ENCODE measurements around the gene VOPP1.
"Not testable (repeated sequence)": the region's sequence is repeated elsewhere in the genome, so short reads cannot be mapped to it uniquely, and the experiment has no call there.

DNA sequence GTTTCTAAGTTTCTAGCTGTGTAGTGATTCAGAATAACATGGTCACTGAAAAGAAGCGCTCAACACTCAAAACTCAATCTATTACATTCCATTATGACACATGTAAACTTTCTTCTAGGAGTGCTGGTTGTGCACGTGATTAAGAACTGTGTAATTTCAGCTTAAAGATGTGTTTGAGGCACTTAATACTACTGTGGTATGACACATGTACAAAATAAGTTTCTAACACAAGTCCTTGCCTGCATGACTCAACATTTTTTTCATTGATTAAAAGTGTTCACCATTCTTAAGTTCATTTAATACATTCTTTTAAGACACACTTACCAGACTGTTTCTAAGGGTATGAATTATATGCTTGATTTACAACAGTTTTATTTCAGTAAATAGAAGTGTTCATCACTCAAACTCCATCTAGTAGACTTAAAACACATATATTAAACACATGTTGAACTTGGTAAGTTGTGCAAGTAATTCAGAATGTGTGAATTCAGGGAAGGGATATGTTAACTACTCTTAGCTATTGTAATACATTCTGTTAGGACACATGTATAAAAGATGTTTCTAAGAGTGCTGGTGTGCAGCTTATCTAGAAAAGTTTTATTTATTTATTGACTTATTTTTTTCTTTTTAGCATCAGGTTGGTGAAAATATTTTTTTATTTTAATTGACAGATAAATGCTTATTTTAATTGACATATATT is 42.2 kb upstream of the VOPP1 start:
- TF ChIP-seq, protein P1, sequence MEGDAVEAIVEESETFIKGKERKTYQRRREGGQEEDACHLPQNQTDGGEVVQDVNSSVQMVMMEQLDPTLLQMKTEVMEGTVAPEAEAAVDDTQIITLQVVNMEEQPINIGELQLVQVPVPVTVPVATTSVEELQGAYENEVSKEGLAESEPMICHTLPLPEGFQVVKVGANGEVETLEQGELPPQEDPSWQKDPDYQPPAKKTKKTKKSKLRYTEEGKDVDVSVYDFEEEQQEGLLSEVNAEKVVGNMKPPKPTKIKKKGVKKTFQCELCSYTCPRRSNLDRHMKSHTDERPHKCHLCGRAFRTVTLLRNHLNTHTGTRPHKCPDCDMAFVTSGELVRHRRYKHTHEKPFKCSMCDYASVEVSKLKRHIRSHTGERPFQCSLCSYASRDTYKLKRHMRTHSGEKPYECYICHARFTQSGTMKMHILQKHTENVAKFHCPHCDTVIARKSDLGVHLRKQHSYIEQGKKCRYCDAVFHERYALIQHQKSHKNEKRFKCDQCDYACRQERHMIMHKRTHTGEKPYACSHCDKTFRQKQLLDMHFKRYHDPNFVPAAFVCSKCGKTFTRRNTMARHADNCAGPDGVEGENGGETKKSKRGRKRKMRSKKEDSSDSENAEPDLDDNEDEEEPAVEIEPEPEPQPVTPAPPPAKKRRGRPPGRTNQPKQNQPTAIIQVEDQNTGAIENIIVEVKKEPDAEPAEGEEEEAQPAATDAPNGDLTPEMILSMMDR (IDR thresholded peaks at IDR 0.05; ENCODE audit: extremely low read depth in 1 of 2, insufficient read depth in 1 of 2, low read depth in 1 of 2, low read length in 2 of 2), result not testable (repeated sequence)
- TF ChIP-seq, protein P2, sequence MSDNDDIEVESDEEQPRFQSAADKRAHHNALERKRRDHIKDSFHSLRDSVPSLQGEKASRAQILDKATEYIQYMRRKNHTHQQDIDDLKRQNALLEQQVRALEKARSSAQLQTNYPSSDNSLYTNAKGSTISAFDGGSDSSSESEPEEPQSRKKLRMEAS (IDR thresholded peaks at IDR 0.05; ENCODE audit: insufficient read depth, insufficient read length), result not testable (repeated sequence)
- not testable (repeated sequence) for TF ChIP-seq POLR2A (IDR thresholded peaks at IDR 0.05; ENCODE audit: low read depth, low read length); POLR2AphosphoS5 (IDR thresholded peaks at IDR 0.05; ENCODE audit: insufficient read depth, low read depth, low read length); JUN (IDR thresholded peaks at IDR 0.05; ENCODE audit: borderline replicate concordance, insufficient read depth, insufficient read length, low read depth); EZH2 (IDR thresholded peaks at IDR 0.05; ENCODE audit: borderline replicate concordance, low read depth, low read length, severe bottlenecking); MYC (IDR thresholded peaks at IDR 0.05; ENCODE audit: low read depth, low read length); FOS (IDR thresholded peaks at IDR 0.05; ENCODE audit: borderline replicate concordance, insufficient read depth, low read length)
